NCI-H2196 treated with DMSO at 0.1 percent for 48 hours (cell line): Measurements from ENCODE around the gene BIK.

Source experiments
- DNase-seq: peaks from one replicate; lab custom pipeline; 2025; ENCODE audit not compliant: unreplicated experiment; lab: John Stamatoyannopoulos, UW

The BIK gene

GRCh38 chr22:43110444-43110926 is at the start of gene BIK:
Gene BIK, plus strand, starts transcription at chr22:43110750. Its CDS starts 13,273 bp downstream, at chr22:43124023.
- DNase-seq = no peak

GRCh38 chr22:43066134-43066533 is 44.4 kb upstream of the BIK start:
- DNase-seq = no peak

DNA sequence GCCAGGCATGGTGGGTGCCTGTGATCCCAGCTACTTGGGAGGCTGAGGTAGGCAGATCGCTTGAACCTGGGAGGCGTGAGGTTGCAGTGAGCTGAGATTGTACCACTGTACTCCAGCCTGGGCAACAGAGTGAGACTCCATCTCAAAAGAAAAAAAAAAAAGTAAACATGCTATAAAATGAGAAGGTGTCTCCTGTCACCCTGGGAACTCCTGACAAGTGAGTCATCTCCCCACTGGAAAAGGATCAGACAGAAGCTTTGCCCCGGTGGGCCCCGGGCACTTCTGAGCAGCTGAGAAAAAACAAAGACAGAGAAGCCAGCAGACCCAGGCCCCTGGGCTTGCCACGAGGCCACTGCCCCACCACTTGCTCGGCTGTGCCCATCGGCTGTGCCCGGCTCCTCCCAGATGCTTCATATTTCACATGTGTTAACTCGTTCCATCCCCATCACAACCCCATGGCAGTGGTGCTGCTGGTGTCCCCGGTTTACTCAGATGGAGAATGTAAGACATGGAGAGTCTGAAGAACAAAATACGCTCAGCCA is 43.6 kb upstream of the BIK start:
- DNase-seq = no peak

DNA sequence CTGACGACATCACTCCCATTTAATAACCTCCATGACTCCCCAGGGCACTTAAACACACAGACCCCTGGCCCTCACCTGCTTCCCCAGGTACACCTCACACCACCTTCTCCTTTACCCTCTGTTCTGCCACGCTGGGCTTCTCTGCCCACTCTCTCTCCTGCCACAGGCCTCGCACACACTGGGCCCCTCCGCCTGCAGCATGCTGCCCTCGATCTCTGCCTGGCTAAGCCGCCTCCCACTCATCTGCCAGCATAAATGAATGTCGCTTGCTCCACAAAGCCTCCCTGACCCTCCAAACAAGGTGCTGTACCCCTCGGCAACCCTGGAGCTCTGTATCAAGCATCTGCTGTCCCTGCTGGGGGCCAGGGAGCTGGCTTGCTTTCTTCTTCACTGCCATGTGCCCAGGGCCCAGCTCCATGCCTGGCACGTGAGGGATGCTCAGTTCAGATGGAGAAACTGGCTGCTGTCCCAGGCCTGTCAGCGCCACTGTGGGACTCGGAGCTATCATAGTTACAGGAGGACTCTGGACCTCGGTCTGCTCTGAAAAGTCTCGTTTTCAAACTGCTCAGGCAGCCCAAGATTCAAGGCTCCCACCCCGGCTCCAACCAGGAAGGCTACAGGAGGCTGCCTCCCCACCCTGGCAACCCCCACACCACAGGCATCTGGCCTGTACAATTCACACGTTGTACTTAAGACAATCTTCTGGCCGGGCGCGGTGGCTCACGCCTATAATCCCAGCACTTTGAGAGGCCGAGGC is 33.3 kb upstream of the BIK start:
- no peak for DNase-seq

DNA sequence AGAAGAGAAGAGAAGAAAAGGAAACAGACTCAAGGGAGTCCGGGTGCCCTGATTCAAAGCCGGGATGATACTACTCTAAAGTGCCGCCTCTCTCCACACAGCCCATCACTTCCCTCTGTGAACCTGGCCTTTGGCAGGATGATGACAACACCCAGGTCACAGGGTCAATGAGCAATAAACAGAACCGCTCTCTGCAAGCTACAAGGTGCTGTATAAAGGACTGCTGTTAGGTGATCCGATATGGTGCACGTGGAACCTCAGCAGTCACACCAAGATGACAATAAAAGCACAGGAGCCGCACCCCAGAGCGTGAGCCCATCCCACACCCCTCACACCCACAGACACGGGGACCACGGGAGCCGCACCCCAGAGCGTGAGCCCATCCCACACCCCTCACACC is 32.0 kb upstream of the BIK start:
- no peak for DNase-seq

DNA sequence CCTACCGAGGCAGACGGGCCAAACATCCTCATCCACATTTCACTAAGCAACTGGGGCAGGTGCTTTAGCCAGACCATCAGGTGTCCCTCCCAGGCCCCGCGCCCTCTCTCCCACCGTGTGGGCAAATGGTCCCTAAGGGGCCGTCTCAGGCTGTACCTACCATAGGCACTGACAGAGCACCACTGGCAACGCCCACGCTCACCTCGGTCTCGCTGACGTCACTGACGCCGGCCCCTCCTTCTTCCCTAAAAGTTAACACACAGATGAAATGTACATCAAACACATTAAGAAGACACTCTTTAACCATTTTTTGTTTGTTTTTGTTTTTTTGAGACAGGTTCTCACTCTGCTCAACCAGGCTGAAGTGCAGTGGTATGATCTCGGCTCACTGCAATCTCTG is 30.8 kb upstream of the BIK start:
- DNase-seq = no peak

GRCh38 chr22:43080616-43081015 is 29.9 kb upstream of the BIK start:
- DNase-seq = no peak

DNA sequence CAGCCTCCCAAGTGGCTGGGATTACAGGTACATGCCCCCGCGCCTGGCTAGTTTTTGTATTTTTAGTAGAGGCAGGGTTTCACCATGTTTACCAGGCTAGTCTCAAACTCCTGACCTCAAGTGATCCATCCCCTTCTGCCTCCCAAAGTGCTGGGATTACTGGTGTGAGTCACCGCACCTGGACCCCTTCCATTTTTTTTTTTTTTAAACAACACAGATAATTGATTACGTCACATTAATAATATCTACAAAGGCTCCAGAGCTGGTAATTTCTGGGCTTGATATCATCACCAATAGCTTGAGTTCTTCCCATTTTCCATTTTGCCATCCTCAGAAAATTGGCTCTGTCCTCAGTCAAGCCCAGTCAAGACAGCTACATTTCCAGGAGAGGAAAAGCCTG is 28.6 kb upstream of the BIK start:
- no peak for DNase-seq

DNA sequence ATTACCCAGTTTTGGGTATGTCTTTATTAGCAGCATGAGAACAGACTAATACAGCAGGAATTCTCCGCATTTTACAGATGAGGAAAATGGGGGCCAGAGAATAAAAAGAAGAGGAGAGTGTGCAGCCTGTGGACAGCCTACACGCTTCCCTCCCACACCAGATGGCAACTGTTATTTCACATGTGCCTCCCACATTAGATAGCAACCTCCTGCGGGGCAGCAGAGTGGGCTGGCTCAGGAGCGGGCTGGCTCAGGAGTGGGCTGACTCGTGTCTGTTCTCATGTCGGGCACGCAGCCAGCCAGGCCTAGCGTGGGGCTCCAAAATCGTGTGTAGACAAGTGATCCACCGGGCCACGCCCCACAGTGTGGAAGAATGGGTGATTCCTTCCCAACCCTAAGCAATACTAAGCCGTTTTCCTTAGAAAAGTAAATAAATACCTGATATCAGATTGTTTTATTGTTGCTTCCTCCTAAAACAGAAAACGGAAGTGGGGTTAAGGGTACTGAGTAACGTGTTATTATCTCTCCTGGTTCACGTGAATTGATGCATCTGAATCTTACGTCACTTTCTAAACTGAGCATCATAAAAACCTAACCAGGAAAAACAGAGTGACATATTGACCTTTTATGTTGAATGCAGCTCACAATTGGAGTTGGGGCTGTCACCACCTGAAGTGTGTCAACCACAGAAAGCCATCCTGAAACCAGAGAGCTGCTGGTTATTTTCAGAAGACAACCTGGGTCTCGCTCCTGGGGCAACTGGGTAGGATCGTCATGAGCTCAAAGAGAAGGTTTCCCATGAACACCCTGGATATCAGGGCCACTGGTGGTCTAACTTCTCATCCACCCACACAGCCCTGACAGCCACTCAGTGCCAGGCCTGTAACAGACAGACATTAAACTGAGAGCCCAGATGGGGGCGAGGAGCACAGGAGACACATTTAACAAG is 24.6 kb upstream of the BIK start:
- DNase-seq = no peak

GRCh38 chr22:43088627-43088983 is 21.9 kb upstream of the BIK start:
- no peak for DNase-seq

- peak; percentile 82 for DNase-seq
These were observed 21.4 kb upstream of the BIK start, which contains the start of gene TTLL1 for GRCh38 chr22:43088984-43089717. Gene TTLL1, minus strand, starts transcription at chr22:43089391. Its CDS starts 13,805 bp downstream, at chr22:43075586.

- DNase-seq = peak; percentile 82
These were observed 20.3 kb upstream of the BIK start for GRCh38 chr22:43090130-43090789.

DNA sequence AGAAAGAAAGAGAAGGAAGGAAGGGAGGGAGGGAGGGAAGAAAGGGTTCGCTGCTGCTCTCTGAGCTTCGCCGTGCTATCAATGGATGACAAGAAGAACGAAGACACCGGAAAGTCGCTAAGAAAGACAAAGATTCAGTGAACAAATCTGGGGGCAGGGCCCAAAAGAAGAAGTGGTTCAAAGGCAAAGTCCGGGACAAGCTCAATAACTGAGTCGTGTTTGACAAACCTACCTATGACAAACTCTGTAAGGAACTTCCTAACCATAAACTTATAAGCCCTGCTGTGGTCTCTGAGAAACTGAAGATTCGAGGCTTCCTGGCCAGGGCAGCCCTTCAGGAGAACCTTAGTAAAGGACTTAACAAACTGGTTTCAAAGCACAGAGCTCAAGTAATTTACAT is 18.5 kb upstream of the BIK start:
- no peak for DNase-seq

DNA sequence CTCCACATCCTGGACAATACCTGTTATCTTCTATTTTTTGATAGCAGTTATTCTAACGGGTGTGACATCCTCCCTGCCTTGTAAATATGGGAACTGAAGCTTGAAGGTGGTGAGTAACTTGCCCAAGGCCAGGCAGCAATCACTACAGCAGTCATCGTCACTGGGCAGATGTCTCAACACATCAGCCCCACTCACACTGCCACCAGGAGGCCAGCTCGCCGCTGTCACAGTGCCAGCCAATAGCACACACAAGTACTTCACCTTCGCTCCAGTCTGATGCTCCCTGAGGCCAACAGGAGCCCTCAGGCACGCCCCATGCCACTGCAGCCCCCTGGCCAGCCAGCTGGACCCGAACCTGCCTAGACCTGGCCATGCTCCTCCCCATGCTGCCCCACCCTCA is 16.5 kb upstream of the BIK start:
- DNase-seq = no peak

- DNase-seq = no peak
These were observed 16.0 kb upstream of the BIK start for GRCh38 chr22:43094551-43094950.

GRCh38 chr22:43096420-43096819 is 14.1 kb upstream of the BIK start:
- DNase-seq = no peak

GRCh38 chr22:43098356-43098755 is 12.2 kb upstream of the BIK start:
- no peak for DNase-seq

GRCh38 chr22:43099095-43099494 is 11.5 kb upstream of the BIK start:
- no peak for DNase-seq

DNA sequence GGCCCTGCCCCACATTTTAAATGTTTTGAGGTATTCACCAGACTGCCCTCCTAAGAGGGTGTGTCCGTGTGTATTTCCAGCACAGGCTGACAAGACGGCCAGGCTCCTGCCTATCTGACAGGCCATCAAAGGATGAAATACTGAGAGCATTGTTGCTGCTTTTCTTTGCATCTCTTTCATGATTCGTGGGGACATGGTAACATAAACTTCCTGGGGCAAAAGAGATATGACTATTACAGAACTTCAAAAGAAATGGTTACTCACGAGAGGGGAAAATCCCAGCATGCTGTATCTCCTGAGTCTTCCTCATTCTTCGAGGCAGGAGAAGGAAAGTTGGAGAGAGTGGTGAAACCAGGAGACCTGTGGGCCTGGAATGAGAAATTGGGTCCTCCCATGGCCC is 10.3 kb upstream of the BIK start:
- no peak for DNase-seq

GRCh38 chr22:43101306-43101705 is 9.2 kb upstream of the BIK start:
- DNase-seq = no peak
